HepG2 (cell line): Measurements from ENCODE around the gene DTNA.

ENCODE experiments used
- CCDC6 ChIP-seq: sonication (generic); formaldehyde crosslinking; IDR thresholded peaks from 2 replicates; pipeline ENCODE4 v1.8.1; 2022; ENCODE audit warnings: mild to moderate bottlenecking, missing genetic modification reagents, moderate library complexity
- ETV6 ChIP-seq: sonication (generic); formaldehyde crosslinking; conservative IDR thresholded peaks from 2 replicates; pipeline ENCODE4 v1.4.0; 2020; ENCODE audit warnings: missing genetic modification reagents
- EZH2 ChIP-seq: conservative IDR thresholded peaks from 2 replicates; pipeline ENCODE4 v1.6.1; 2012; ENCODE audit warnings: mild to moderate bottlenecking, low read depth, low read length, moderate library complexity
- POLR2A ChIP-seq, 2 experiments: IDR thresholded peaks; 2 replicates each; pipeline ENCODE4 v1.6.1; 2011; ENCODE audit warnings: low read depth in 2 of 2, low read length in 2 of 2, mild to moderate bottlenecking in 1 of 2, moderate library complexity in 1 of 2; ENCODE audit not compliant: insufficient read depth in 1 of 2
- RFX5 ChIP-seq: IDR thresholded peaks from 2 replicates; pipeline ENCODE4 v1.6.1; 2011; ENCODE audit warnings: low read depth, low read length, improper control_type of control experiment
- TOE1 ChIP-seq: sonication (generic); formaldehyde crosslinking; IDR thresholded peaks from 2 replicates; pipeline ENCODE4 v1.4.0; 2020; ENCODE audit warnings: mild to moderate bottlenecking, missing genetic modification reagents
- ZBTB3 ChIP-seq: sonication (generic); formaldehyde crosslinking; IDR thresholded peaks from 2 replicates; pipeline ENCODE4 v1.4.0; 2020; ENCODE audit warnings: low read depth, mild to moderate bottlenecking, moderate library complexity, missing genetic modification reagents, borderline replicate concordance
- ZNF343 ChIP-seq: sonication (generic); formaldehyde crosslinking; IDR thresholded peaks from 2 replicates; pipeline ENCODE4 v1.4.0; 2020; ENCODE audit warnings: mild to moderate bottlenecking, missing genetic modification reagents
- ZNF652 ChIP-seq: IDR thresholded peaks from 2 replicates; pipeline ENCODE4 v1.6.1; 2016; ENCODE audit warnings: low read depth, borderline replicate concordance
- ZNF781 ChIP-seq: sonication (generic); formaldehyde crosslinking; IDR thresholded peaks from 2 replicates; pipeline ENCODE4 v1.5.1; 2020; ENCODE audit warnings: borderline replicate concordance, mild to moderate bottlenecking, missing genetic modification reagents; ENCODE audit errors: not compliant biosample characterization
- TF ChIP-seq, protein P1 (sequence below): sonication (generic); formaldehyde crosslinking; conservative IDR thresholded peaks from 2 replicates; pipeline ENCODE4 v1.4.0; 2020; ENCODE audit warnings: missing genetic modification reagents
- TF ChIP-seq, protein P2 (sequence below): sonication (generic); formaldehyde crosslinking; IDR thresholded peaks from 2 replicates; pipeline ENCODE4 v1.5.0; 2020; ENCODE audit warnings: mild to moderate bottlenecking, missing genetic modification reagents, moderate library complexity
- TF ChIP-seq, protein P3 (sequence below): IDR thresholded peaks from 2 replicates; pipeline ENCODE4 v1.6.1; 2012; ENCODE audit warnings: low read length, improper control_type of control experiment
- TF ChIP-seq, protein P4 (sequence below): sonication (generic); formaldehyde crosslinking; IDR thresholded peaks from 2 replicates; pipeline ENCODE4 v1.4.0; 2020; ENCODE audit warnings: missing genetic modification reagents

DNA sequence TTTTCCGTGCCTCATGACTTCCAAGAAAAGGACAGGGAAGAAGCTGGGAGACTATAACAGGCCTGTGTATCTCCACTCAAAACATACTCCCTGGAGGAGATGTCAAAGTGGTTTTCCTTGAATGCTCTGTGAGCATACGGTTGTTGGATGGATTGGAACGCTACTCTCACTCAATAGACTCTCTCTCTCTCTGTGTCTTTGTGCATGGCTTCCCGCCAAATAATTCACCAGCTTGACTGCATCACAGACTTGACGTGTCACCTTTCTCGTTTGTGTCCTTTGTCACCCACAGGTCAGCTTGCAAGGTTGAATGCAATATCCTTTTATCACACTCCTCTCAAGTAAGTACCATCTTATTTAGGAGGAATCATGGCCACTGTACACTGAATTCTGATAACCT lies 174.3 kb downstream of the DTNA start:
- TF ChIP-seq ZNF781 (CRISPR knock-in tag) = no peak
- TF ChIP-seq, protein P1, sequence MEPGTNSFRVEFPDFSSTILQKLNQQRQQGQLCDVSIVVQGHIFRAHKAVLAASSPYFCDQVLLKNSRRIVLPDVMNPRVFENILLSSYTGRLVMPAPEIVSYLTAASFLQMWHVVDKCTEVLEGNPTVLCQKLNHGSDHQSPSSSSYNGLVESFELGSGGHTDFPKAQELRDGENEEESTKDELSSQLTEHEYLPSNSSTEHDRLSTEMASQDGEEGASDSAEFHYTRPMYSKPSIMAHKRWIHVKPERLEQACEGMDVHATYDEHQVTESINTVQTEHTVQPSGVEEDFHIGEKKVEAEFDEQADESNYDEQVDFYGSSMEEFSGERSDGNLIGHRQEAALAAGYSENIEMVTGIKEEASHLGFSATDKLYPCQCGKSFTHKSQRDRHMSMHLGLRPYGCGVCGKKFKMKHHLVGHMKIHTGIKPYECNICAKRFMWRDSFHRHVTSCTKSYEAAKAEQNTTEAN (CRISPR knock-in tag) = no peak
- no peak for TF ChIP-seq ZNF652
- no peak for TF ChIP-seq RFX5
- TF ChIP-seq POLR2A (IDR thresholded peaks at IDR 0.05; ENCODE audit: insufficient read depth in 1 of 2, low read depth in 2 of 2, low read length in 2 of 2) = no peak
- TF ChIP-seq, protein P2, sequence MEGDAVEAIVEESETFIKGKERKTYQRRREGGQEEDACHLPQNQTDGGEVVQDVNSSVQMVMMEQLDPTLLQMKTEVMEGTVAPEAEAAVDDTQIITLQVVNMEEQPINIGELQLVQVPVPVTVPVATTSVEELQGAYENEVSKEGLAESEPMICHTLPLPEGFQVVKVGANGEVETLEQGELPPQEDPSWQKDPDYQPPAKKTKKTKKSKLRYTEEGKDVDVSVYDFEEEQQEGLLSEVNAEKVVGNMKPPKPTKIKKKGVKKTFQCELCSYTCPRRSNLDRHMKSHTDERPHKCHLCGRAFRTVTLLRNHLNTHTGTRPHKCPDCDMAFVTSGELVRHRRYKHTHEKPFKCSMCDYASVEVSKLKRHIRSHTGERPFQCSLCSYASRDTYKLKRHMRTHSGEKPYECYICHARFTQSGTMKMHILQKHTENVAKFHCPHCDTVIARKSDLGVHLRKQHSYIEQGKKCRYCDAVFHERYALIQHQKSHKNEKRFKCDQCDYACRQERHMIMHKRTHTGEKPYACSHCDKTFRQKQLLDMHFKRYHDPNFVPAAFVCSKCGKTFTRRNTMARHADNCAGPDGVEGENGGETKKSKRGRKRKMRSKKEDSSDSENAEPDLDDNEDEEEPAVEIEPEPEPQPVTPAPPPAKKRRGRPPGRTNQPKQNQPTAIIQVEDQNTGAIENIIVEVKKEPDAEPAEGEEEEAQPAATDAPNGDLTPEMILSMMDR (CRISPR knock-in tag) = no peak
- TF ChIP-seq, protein P3, sequence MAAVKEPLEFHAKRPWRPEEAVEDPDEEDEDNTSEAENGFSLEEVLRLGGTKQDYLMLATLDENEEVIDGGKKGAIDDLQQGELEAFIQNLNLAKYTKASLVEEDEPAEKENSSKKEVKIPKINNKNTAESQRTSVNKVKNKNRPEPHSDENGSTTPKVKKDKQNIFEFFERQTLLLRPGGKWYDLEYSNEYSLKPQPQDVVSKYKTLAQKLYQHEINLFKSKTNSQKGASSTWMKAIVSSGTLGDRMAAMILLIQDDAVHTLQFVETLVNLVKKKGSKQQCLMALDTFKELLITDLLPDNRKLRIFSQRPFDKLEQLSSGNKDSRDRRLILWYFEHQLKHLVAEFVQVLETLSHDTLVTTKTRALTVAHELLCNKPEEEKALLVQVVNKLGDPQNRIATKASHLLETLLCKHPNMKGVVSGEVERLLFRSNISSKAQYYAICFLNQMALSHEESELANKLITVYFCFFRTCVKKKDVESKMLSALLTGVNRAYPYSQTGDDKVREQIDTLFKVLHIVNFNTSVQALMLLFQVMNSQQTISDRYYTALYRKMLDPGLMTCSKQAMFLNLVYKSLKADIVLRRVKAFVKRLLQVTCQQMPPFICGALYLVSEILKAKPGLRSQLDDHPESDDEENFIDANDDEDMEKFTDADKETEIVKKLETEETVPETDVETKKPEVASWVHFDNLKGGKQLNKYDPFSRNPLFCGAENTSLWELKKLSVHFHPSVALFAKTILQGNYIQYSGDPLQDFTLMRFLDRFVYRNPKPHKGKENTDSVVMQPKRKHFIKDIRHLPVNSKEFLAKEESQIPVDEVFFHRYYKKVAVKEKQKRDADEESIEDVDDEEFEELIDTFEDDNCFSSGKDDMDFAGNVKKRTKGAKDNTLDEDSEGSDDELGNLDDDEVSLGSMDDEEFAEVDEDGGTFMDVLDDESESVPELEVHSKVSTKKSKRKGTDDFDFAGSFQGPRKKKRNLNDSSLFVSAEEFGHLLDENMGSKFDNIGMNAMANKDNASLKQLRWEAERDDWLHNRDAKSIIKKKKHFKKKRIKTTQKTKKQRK = no peak
- TF ChIP-seq, protein P4, sequence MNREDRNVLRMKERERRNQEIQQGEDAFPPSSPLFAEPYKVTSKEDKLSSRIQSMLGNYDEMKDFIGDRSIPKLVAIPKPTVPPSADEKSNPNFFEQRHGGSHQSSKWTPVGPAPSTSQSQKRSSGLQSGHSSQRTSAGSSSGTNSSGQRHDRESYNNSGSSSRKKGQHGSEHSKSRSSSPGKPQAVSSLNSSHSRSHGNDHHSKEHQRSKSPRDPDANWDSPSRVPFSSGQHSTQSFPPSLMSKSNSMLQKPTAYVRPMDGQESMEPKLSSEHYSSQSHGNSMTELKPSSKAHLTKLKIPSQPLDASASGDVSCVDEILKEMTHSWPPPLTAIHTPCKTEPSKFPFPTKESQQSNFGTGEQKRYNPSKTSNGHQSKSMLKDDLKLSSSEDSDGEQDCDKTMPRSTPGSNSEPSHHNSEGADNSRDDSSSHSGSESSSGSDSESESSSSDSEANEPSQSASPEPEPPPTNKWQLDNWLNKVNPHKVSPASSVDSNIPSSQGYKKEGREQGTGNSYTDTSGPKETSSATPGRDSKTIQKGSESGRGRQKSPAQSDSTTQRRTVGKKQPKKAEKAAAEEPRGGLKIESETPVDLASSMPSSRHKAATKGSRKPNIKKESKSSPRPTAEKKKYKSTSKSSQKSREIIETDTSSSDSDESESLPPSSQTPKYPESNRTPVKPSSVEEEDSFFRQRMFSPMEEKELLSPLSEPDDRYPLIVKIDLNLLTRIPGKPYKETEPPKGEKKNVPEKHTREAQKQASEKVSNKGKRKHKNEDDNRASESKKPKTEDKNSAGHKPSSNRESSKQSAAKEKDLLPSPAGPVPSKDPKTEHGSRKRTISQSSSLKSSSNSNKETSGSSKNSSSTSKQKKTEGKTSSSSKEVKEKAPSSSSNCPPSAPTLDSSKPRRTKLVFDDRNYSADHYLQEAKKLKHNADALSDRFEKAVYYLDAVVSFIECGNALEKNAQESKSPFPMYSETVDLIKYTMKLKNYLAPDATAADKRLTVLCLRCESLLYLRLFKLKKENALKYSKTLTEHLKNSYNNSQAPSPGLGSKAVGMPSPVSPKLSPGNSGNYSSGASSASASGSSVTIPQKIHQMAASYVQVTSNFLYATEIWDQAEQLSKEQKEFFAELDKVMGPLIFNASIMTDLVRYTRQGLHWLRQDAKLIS = no peak
- no peak for TF ChIP-seq ZNF343 (CRISPR knock-in tag)
- no peak for TF ChIP-seq ZBTB3
- no peak for TF ChIP-seq ETV6 (CRISPR knock-in tag)
- no peak for TF ChIP-seq EZH2
- no peak for TF ChIP-seq TOE1 (CRISPR knock-in tag)
- TF ChIP-seq CCDC6 = no peak
